IPS-18a (cell line): ENCODE results near the gene LRRN3.

ENCODE experiments used
- H3K27ac ChIP-seq: one replicate; pipeline ENCODE4 v1.5.1; 2013; ENCODE audit warnings: low read length
- H3K27me3 ChIP-seq: one replicate; pipeline ENCODE4 v1.6.1; 2013; ENCODE audit warnings: mild to moderate bottlenecking, low read length; ENCODE audit not compliant: control insufficient read depth, insufficient read depth
- H3K36me3 ChIP-seq: one replicate; pipeline ENCODE4 v1.6.1; 2013; ENCODE audit warnings: low read depth, low read length; ENCODE audit not compliant: control insufficient read depth
- H3K4me1 ChIP-seq: one replicate; pipeline ENCODE4 v1.6.1; 2013; ENCODE audit warnings: low read depth, low read length; ENCODE audit not compliant: control insufficient read depth
- H3K4me3 ChIP-seq: one replicate; pipeline ENCODE4 v1.5.1; 2013; ENCODE audit warnings: low read length
- H3K9ac ChIP-seq: one replicate; pipeline ENCODE4 v1.6.1; 2013; ENCODE audit warnings: mild to moderate bottlenecking, low read length, moderate library complexity
- H3K9me3 ChIP-seq: one replicate; pipeline ENCODE4 v1.6.1; 2013; ENCODE audit warnings: low read depth, low read length; ENCODE audit not compliant: control insufficient read depth

Gene LRRN3

DNA sequence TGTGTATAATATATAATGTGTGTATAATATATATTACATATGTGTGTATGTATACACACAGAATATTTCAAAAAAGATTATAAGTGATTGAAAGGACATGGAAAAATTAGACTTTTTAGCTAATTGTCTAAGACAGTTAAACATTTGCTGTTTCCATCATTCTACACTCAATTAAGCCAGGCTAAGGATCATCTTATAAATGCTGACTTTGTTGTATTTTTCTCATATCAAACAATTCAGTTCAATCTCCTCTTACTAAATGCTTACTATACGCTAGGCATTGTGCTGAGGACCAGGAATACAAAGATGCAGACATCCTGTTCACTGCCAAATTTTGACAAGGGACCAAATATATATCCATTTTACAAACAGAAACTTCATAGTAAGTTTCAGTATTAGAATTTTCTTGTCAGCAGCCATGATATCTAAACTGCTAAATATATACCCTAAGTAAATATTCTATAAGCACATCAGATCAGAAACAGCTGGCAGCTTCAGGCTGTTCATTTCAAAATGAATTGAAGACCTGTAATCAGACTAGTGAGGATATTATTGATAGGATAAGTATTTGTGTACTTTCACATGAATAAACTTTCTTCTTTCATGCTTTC lies 10.3 kb upstream of the LRRN3 start:
- Histone ChIP-seq H3K27ac (no peak overlapping the region), H3K9me3 (no peaks in the 10 kb centered on the region), H3K4me1 (peaks cover 21% of the 10 kb centered on the region), H3K27me3 (no peaks in the 10 kb centered on the region), H3K9ac (no peak overlapping the region), H3K36me3 (no peaks in the 10 kb centered on the region), H3K4me3 (no peak overlapping the region)

DNA sequence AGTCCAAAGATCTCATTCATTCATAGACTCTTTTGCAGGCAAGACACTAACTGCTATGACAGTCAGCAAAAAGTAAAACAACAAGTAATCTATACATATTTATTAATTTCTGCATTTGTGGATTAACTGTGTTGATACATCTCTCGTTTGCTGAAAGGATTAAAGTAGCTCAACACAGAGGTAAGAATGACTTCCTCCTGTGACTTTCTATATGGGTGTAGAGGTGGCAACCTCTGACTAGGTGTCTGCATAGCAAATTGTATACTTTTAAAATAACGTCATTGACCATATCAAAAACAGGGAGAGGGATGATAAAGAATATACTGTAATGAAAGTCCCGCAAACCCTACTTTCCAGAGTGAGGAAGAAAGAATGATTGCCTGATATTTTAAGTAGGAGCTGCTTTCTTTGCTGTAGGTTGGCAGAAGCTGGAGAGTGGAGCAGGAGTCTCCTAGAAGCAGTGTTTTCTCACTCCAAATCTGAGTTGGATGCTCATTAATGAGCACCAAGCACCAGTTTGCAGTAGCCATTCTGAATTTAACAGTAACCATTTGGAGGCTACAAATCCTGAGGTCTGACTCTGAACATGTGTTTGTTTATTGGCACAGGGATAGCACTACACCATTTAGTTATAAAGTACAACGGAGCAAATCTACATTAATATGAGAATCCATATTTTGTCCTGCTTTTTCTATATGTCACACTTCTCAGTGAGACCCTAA lies 9.2 kb upstream of the LRRN3 start:
- H3K4me3 ChIP-seq, result no peak overlapping the region
- no peaks in the 10 kb centered on the region for H3K36me3 ChIP-seq
- H3K9ac ChIP-seq, result no peak overlapping the region
- H3K4me1 ChIP-seq, result peaks cover 21% of the 10 kb centered on the region
- H3K27me3 ChIP-seq, result no peaks in the 10 kb centered on the region
- H3K27ac ChIP-seq, result no peak overlapping the region
- no peaks in the 10 kb centered on the region for H3K9me3 ChIP-seq

DNA sequence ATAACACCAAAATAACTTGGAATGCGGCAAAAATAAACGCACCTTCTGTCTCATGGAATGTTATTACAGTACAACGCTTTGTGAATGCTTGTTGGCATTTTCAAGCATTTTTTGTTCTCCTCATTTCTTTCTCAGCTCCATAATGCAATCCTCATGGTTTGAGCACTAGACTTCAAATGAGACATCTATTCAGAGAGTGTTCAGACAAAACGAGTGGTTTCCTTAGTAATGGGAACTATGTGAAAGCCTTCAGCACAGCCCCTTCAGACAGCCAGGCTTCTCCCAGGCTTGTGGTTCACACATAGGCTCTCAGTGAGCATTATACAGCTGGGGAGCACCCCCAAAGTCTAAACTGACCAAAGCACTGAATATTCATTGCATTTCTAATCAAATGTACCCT lies 8.6 kb upstream of the LRRN3 start:
- Histone ChIP-seq H3K4me3 (no peak overlapping the region), H3K36me3 (no peaks in the 10 kb centered on the region), H3K4me1 (peaks cover 21% of the 10 kb centered on the region), H3K27me3 (no peaks in the 10 kb centered on the region), H3K27ac (no peak overlapping the region), H3K9me3 (no peaks in the 10 kb centered on the region), H3K9ac (no peak overlapping the region)

DNA sequence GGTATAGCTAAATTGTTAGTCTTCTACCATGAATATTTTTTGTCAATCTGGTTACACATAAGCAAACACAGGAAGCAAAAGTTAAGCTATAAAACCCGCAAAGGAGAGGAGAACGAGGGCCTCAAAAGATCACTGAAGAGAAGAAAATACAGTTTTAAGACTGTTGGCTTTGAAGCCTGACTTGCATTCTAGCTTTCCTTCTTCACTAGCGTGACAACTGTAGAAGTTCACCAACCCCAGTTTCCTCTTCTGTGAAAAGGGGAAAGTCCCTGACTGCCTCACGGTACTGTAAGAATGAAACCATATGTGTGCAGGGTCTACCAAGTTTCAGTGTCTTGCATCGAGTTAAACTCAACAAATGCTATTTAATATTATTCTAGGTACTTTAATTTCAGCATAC lies 7.5 kb upstream of the LRRN3 start:
- no peak overlapping the region for H3K4me3 ChIP-seq
- no peaks in the 10 kb centered on the region for H3K27me3 ChIP-seq
- no peaks in the 10 kb centered on the region for H3K36me3 ChIP-seq
- H3K9ac ChIP-seq, result no peak overlapping the region
- no peak overlapping the region for H3K27ac ChIP-seq
- peaks cover 21% of the 10 kb centered on the region for H3K4me1 ChIP-seq
- no peaks in the 10 kb centered on the region for H3K9me3 ChIP-seq

DNA sequence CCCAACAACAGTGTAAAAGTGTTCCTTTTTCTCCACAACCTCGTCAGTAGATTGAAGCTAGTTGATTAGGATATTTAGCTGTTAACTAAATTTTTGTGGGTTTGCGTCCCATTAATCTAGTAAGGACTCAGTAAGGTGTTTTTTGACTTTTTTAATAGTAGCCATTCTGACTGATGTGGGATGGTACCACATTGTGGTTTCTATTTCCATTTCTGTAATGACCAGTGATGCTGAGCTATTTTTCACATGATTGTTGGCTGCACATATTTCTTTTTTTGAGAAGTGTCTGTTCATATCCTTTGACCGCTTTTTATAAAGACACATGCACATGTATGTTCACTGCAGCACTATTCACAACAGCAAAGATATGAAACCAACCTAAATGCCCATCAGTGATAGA lies 5.6 kb upstream of the LRRN3 start:
- Histone ChIP-seq H3K27me3 (no peaks in the 10 kb centered on the region), H3K4me1 (peaks cover 21% of the 10 kb centered on the region), H3K36me3 (no peaks in the 10 kb centered on the region), H3K9me3 (no peaks in the 10 kb centered on the region), H3K9ac (no peak overlapping the region), H3K4me3 (no peak overlapping the region), H3K27ac (no peak overlapping the region)

DNA sequence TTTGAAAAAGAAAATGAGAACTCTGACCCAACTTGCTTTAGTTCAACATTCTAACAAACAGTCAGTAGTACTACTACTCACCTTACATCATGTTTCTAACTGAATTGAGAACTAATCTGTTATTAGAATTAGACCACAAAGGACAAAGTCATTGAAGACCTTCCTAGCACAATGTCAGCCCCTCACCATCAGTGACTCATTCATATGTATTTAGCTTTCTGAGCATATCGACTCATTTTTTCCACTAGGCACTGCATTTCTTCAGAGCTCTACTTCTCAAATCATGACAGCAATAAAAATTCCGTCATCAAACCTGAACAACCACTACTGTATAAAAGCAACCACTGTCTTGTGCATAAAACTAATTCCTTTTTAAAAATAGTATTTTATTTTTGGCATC lies 4.4 kb upstream of the LRRN3 start:
- no peak overlapping the region for H3K9ac ChIP-seq
- no peaks in the 10 kb centered on the region for H3K36me3 ChIP-seq
- H3K27me3 ChIP-seq, result no peaks in the 10 kb centered on the region
- H3K4me3 ChIP-seq, result no peak overlapping the region
- H3K4me1 ChIP-seq, result peaks cover 30% of the 10 kb centered on the region
- no peak overlapping the region for H3K27ac ChIP-seq
- no peaks in the 10 kb centered on the region for H3K9me3 ChIP-seq

DNA sequence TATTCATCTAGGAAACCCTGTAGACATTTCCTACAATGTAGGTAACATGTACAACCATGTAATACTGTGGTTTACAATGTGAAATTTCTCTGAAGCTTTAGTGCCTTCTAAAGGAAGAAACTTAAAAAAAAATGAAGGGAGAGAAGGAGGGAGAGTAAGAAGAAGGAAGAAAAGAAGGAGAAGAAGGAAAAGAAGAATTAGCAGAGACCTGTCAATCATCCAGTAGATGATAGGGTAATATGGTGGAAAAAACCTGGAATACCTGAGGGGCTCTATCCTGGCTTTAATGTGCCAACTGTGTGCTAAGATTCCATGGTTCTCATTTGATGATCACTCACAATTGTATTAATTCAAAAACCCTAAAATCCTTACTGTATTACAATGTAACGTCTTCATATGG lies 2.6 kb upstream of the LRRN3 start:
- H3K9me3 ChIP-seq, result no peaks in the 10 kb centered on the region
- H3K27me3 ChIP-seq, result no peaks in the 10 kb centered on the region

DNA sequence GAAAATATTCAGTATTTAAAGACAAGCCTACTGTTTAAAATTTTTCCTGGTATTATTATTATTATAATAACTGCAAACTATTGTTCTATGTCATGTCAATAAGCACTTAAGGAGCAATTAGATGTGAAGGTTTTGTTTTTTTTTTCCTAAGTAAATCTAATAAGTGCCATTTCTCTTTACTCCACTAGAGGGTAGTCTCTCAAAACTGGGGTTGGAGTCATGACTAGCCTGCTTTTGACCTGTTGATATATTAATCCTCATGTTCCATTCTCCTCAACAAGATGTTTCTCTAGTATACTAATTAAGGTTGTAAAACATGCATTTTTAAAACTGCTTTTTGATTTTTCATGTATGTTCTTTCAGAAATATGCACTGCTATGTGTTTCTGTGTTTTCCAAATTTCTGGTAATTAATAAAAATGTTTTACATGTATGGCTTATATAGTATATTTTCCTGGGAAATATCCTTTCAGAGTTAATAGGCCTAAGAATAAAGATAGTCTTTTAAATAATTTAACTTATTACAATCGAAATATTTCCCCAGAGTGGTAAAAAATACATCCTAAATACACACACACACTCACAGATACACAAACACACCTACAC lies 1.0 kb upstream of the LRRN3 start:
- Histone ChIP-seq H3K9ac (no peak overlapping the region), H3K4me3 (no peak overlapping the region), H3K4me1 (peaks cover 45% of the 10 kb centered on the region), H3K9me3 (no peaks in the 10 kb centered on the region), H3K36me3 (no peaks in the 10 kb centered on the region), H3K27me3 (no peaks in the 10 kb centered on the region), H3K27ac (no peak overlapping the region)

More for the DNA sequence above, 2.6 kb upstream of the LRRN3 start:
- Histone ChIP-seq H3K9ac (no peak overlapping the region), H3K36me3 (no peaks in the 10 kb centered on the region), H3K4me3 (no peak overlapping the region), H3K4me1 (peaks cover 31% of the 10 kb centered on the region), H3K27ac (no peak overlapping the region)

DNA sequence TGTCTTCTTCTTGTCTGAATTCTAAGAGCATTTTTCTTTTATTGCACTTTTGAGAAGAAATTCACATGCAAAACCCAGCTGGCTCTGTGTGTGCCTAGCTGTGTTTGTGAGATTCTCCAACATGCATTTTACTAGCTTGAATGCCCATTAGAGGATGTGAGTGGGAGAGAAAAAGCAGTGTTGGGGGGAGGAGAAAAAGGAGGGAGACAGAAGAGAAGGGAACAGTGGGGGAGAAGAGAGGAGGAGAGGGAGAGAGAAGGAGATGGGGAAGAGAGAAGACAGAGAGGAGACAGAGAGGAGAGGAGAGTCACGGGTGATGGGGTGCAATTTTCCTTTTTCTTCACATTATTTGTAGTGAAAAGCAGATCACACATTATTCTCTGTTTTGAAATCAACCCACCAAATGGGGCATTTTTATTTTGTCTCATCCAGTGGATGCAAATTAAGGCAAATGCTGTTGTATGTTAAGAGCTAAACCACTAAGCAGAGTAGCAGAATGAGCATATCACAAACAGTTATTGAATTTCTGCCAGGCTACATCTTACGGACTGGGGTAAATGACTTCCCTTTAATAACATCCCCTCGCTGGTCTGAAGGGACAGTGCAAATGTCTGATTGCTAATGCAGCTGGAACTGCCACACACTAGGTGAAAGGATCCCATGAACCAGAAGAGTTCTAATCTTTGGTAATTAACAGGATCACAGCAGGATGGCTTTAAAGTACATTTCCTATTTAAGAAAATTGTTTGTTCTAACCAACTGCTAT lies 849 bp downstream of the LRRN3 start:
- peaks cover 62% of the 10 kb centered on the region for H3K4me1 ChIP-seq
- peak overlapping the region; percentile 51 for H3K4me3 ChIP-seq
- no peaks in the 10 kb centered on the region for H3K36me3 ChIP-seq
- no peaks in the 10 kb centered on the region for H3K9me3 ChIP-seq
- H3K9ac ChIP-seq, result peak overlapping the region; percentile 40
- H3K27me3 ChIP-seq, result no peaks in the 10 kb centered on the region
- no peak overlapping the region for H3K27ac ChIP-seq

DNA sequence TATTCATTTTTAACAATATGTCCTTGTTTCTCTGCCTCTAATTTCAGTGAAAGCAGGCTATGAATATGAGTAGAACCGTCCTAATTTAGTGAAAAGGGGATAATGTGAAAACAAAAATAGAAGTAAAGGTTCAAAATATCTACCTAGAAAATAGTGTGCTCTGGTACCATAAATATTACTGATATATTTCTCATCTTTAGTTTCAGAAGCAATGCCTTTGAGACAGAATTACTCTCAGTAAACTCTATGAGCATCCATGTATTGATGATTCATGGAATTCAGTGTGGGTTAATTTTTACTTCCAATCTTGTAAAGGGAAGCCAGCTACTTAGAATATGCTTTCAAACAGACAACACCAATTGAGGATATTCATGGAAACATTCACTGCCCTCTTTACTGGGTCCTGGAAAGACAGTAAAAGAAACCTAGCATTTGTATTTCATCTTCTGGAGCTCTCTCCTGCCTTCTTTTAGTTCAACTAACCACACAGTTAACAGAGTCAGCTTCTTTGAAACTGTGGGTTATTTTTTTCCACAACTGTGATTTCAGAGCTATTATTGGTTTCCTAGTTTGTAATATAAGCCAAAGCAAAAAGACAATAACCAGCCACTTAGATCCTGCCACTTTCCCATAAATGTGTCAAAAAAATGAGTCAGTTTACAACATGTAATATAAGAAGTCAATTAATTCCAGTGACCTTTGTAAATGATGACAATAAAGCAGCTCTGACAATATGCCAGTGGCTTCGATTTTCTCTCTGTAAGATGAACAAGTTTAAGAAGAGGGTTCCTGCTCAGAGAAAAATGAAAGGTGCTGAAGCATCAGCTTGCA lies 1.7 kb downstream of the LRRN3 start:
- peaks cover 70% of the 10 kb centered on the region for H3K4me1 ChIP-seq
- H3K27me3 ChIP-seq, result no peaks in the 10 kb centered on the region
- no peaks in the 10 kb centered on the region for H3K9me3 ChIP-seq
- H3K27ac ChIP-seq, result peak overlapping the region; percentile 6
- H3K9ac ChIP-seq, result peak overlapping the region; percentile 40
- no peaks in the 10 kb centered on the region for H3K36me3 ChIP-seq
- H3K4me3 ChIP-seq, result peak overlapping the region; percentile 51

DNA sequence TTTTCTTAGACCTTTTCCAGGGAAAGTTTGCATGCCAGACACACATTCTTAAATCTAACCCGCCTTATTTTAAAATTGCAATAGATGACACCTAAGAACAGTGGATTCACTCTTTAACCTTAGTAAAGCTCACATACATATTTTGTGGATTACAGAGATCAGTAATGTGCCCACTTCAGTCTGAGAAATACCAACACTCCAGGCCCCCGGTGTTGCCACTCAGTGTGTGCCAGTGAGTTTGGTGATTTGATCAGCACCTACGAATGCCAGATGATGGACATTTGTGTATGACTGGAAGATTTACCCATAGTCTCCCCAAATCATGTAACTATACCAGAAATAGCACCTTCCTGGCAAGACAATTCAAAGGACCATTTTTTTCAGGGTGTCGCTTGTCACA lies 2.6 kb downstream of the LRRN3 start:
- peaks cover 79% of the 10 kb centered on the region for H3K4me1 ChIP-seq
- H3K4me3 ChIP-seq, result peak overlapping the region; percentile 1
- H3K36me3 ChIP-seq, result no peaks in the 10 kb centered on the region
- H3K9ac ChIP-seq, result no peak overlapping the region
- no peaks in the 10 kb centered on the region for H3K9me3 ChIP-seq
- no peaks in the 10 kb centered on the region for H3K27me3 ChIP-seq
- H3K27ac ChIP-seq, result no peak overlapping the region
